Medulla oblongata (tissue), 1 donor: Measurements from ENCODE around the gene CLIP4.
A peak's percentile ranks its signal among the peaks of the same experiment; 100 is the strongest.

Source experiments
- DNase-seq: peaks from one replicate; pipeline ENCODE4 v3.0.0-alpha.2; 2015; ENCODE audit errors: extremely low spot score

Gene CLIP4

DNA sequence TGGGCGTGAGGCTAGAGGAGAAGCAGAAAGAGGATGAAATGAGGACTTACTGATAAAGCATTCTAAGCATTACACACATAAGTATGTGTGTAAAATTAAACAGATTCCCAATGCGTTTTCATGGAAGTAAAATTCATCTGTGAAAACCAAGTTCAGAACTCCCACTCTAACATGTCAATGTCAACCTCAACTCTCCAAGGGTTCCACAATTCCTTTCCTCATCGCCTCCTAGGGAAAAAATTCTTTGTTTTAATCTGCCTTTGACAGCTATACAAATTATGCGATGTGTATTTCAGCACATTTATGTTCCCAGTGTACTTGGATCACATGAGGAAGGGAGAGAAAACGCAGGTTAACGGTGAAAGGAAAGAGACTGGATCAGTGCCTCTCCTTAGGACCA, 76.6 kb downstream of the CLIP4 start:
- no peak for DNase-seq

DNA sequence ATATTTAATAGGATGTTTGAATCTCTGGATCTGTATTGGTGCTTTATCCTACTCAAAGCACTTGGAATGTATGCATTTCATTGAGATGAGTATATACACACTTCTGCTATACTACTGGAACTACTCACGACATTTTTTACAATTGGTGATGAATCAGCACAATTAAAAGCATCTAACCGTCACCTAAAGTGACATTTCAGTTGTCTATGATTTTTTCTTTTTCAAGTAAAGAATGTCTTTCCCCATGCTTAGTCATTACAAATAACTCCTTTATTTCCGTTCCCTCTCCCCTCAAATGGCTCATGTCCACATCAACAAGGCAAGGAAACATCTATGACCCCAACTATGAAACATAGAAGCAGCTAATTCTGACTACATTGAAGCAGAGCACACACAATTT, 77.3 kb downstream of the CLIP4 start:
- DNase-seq: no peak

DNA sequence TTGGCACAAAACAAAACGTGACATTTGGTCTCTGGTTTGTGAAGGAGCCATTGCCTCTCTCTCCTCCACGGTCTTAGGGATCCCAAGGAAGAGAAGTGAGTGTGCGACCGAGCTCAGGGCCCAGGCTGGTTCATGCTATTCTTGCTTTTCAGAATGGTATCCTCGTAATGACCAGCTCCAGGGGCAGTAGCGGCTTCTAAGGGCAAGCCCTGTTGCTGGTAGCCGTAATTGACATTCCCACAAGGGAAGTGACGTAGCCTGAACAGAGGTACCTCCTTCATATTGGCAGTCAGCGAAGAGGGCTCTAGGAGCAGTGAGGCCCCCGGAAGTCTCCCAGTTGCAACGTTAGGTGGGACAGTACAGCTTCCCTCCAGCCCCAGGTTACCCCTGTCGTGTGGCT, 77.9 kb downstream of the CLIP4 start:
- no peak for DNase-seq

DNA sequence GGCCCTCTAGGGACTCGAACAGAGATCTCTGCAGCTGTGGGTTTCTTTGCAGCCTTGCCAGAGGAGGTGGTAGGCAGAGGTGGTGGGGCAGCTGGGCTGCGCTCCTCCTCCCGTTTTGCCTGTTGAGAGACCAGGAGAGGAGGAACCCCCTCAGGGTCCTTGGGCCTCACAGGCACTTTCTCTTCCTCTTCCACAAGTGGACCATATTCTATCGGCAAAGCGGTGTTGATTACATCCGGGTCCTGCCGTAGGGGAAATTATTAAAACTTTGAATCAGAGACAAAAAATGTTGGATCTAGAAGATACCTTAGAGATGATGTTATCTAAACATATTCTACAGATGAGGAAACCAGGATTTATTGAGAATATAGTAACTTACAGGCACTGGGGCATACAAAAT, 78.5 kb downstream of the CLIP4 start:
- DNase-seq: no peak

DNA sequence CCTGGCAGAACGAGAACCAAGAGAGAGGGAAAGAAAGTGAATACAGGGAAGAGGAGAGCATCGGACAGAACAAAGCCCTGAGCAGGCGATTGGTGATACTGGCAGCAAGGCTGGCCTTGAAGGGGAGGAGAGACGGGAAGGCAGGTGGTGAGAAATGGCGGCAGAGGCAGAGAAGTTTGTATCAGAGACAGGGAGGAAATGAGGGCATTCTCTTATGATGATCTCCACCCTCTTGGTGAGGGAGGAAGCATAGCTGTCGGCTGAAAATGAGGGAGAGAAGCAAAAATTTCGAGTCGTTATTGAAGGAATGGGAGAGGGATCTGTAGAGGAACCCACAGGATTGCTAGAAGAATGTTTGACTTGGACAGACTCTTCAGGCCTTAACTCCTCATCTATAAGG, 80.6 kb downstream of the CLIP4 start:
- no peak for DNase-seq

DNA sequence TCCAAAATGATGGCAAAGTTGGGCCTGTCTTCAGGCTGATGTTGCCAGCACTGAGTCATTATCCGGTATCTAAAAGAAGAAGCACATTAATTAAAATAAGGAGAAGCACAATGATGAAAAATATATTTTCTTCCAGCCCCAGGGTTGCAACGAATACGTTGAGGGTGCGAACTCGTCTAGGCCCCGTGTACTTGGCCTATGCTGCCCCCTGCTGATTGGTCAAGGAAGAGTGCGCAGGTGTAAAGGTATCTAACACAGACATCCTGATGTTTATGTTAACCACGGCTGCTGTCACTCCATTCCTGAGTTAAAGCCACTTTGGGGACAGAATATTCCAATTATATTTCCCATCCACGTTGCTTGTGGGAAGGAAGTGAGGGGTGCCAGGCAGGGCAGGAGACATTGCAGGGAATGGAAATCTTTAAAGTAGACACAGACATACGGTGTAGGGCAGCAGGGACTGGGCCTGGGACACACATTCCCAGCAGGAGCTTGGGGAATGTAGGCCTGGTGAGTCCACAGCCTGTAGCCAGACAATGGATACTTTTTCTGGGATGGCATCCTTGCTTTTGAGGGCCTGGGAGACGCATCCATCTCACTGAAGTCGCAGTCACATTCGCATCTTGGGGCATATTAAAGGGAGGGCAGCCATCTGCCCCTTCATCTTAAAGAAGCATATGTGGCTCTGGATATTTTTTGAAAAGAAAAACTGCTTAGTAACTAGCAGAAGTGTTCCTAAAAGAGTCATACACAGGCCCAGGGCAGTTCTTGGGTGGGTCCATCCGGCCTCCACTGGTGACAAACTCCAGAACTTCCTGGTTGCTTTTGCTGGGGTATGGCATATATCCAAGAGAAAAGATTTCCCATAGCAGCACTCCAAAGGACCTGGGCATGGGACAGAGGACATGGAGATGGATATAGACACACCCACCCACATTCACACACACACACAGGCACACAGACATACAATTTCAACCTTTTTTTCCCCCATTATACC, 81.9 kb downstream of the CLIP4 start:
- peak; percentile 81 for DNase-seq

DNA sequence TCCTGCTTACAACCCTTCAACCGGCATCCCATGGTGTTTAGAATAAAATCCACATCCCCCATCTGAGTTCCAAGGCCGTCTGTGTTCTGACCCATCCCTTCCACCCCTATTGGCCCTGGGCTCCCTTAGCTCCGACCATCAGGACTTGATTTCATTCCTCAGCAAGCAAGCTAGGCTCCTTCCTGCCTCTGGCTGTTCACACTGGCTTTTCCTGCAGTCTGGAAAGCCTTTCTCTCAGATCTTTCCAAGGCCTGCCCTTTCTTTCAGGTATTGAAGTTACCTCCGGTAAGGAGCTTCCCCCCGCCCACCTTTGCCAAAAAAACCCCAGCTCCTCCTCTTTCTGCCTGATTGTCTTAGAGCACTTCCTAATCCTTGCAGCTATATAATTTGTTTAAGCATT, 86.8 kb downstream of the CLIP4 start:
- no peak for DNase-seq

DNA sequence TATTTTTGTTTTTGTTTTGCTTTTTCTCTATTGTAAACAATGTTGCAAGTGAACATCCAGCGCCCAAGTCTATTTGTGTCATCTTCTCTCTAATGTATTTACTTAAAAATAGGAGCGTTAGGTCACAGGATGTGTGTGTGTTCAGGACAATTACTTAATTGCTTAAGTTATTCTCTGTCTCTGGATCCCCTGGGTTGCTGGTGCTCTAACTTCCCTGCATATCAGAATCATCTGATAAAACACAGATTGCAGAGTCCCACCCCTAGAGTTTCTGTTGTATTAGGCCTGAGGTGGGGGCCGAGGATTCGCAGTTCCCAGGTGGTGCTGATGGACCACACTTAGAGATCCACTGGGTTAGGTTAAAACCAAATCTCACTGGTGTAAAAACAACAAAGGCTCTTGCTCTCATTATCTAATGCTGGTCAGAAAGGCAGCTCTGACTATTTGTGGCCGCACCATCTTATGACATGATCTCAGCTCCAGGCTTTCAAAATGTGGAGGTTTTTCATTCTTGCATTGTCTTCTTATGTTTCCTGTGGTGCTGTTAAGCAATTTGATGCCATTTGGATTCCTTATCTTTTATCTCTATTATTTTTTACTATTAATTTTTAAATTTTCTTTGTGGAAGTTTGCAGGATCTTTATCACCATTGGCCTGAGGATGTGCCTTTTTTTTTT, 87.7 kb downstream of the CLIP4 start:
- DNase-seq: no peak

DNA sequence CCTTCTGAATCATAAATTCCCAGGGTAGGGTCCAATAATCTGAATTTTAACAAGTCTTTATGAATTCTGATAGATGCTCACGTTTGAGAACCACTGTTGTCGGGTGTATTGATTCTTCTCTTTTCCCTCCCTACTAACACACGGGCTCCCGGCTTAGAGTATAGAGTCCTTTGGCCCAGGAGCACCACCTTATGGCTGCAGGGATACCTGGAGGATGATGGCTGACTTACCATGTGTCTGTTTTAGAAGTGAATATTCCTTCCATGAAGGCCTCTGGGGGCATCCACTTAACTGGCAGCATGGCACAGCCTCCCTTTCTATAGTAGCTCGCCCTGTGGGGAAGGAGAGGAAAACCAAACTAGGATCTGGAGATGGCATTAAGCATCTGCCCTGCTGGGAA, 91.7 kb downstream of the CLIP4 start:
- DNase-seq: no peak

DNA sequence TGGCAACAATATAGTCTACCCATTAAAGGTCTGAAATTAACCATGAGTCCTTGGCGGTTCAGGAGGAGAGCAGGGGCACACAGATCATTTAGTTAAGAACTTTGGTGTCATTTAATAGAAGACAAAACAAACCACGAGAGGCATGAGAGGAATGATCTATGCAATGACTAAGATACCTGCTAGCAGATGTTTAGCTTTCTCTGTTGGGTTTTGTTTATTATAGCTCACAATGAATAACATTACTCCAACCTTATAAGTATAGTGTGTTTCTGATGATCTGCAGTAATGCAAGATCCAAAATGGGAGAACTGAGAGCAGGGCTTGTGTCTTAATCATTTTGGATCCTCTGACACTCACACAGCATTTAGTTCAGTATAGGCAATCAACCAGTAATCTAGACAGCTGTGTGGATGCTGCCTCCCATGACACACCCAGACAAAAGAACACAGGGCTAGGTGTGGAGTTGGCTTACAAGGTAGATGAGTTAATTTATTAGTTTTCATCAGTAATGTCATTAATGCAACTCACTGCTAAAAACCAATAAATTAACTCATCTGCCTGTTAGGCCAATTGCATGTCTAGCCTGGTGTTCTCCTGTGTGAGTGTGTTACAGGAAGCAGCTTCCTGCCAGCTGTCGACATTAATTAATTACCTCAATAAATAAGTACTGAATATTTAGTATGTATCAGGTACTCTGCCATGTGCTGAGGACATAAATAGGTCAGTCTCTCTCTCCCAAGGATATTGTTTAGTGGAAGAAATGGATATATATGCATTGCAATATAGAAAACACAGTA, 92.3 kb downstream of the CLIP4 start:
- DNase-seq: no peak

DNA sequence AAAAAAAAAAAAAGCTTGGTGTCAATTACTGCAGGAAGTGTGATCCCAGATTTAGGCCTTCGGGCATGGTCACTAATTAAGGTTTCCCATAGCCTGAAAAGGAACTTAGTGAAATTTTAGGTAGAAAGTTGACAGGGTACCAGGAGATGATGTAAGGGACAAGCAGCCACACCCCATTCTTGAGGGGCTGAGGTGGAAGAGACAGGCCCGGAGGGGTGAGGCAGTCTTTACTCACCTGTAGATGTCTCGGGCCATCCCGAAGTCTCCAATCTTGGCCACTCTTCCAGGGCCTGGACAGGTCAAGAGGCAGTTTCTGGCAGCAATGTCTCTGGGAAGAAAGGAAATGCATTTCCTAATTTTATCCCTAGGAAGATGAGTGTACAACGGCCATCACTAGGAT, 94.3 kb downstream of the CLIP4 start:
- no peak for DNase-seq

DNA sequence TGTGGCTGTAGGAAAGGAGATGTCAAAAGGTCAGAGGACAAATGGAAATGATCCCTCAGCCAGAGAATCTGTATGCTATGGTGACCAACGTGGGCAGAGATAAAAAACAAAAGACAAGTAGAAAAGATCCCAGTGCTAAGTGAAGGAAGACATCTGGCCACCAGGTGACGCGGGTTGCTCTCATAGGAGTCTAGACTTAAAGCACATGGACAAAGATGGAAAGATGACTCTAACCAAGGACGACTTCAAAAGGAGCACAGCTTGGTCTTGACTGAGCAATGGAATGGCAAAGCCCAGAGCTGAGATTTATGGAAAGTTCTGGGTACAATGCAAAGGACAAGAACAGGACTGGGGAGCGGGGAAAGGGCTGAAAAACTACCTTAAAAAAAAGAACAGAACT, 96.8 kb downstream of the CLIP4 start:
- no peak for DNase-seq

DNA sequence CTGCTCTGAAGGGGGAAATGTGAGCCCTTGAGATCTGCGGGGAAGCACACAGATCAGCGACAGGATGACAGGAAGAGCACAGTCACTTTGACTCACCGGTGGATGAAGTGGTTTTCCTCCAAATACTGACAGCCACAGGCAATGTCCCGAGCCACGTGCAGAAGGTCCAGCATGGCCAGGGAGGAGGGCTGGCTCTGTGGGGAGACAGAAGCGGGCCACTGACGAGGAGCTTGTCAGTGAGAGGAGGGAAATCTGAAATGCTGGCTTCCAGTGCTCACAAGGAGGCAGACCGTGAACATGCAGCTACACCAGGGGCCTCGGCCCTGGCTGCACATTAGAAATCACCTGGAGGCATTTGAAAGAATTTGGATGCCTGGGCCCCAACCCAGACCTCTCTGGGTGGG, 98.7 kb downstream of the CLIP4 start:
- DNase-seq: no peak

DNA sequence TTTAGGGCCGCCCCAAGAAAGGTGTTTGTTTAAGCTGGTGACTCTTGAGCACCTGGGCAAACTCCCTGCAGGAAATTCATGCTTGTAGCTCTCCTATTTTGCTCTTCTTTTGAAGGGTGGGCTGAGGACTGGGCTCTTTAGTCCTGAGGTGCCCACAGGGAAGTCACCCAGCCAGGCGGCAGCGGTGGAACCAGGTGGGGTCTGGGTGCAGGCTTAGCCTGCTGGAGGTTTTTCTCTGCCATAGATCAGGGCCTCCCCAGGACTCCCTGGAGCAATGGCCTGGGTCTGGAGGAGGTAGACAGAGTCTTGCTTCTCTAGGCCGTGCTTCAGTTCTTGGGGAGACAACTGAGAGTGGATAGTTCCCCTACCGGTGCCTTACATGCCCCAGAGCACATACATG, 99.9 kb downstream of the CLIP4 start:
- DNase-seq: no peak

DNA sequence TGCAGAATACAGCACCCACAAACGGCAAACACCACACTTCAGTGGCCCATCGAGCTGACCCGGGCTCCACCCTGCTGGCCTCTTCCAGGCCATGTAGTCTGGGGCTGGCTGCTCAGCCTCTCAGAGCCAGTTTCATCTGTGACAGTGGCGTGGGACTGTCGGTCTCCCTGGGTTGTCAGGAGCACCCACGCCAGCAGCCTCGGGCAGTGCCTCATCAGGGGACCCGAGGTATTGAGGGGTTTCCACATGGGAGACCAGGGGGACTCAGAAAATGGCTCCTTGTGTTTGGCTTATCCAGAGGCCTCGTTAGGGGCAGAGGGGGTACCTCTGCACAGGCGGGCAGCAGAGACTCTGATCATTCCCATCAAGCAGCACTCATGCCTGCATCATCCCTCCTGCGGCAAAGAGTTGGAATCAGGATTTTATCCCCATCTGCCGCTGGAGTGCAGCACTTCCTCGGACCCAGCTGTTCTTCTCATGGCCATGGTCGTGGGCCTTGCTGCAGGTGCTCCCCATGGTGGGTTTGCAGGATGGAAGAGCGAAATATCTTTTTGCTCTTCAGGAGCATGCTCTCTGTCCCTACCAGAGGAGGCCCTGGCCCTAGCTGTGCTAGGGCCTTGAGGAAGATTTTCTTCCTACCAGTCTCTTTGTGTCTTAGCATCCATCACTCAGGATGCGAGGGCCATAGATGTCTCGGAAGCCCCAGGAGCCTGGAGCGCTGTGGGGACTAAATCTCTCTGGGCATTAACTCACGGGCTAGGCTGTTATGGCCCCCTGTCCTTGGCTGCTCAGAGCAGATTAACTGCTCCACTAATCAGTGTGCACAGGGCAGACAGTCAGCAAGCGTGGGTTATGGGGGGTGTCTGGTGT, 100.8 kb downstream of the CLIP4 start:
- DNase-seq: no peak

DNA sequence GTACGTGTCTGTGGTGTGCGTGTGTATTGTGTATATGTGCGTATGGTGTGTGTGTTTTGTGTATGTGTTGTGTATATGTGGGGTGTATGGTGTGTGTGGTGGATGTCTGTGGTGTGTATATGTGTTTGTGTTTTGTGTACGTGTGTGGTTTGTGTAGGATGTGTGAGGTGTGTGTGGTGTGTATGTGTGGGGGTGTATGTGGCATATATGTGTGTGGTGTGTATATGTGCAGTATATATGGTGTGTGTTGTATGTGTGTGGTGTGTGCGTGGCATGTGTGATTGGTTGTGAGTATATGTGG, 101.3 kb downstream of the CLIP4 start:
- no peak for DNase-seq

DNA sequence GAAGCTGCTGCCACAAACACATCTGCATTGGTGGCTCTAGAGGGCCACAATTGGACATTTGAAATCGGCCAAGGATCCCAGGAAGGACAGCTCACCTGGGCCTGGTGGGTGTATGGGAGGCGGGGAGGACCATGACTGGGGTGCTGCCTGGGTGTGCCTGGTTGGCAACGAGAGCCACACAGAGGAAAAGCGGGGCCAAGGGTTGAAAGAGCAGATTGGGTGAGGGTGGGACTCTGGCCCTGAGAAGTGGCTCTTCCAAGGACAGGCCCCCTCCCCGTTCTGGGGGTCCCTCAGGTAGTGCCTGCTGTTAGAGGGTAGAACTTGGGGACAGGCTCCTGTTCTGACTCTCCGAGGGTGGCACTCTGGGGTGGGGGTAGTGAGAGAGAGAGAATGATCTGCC, 102.9 kb downstream of the CLIP4 start:
- DNase-seq: no peak

DNA sequence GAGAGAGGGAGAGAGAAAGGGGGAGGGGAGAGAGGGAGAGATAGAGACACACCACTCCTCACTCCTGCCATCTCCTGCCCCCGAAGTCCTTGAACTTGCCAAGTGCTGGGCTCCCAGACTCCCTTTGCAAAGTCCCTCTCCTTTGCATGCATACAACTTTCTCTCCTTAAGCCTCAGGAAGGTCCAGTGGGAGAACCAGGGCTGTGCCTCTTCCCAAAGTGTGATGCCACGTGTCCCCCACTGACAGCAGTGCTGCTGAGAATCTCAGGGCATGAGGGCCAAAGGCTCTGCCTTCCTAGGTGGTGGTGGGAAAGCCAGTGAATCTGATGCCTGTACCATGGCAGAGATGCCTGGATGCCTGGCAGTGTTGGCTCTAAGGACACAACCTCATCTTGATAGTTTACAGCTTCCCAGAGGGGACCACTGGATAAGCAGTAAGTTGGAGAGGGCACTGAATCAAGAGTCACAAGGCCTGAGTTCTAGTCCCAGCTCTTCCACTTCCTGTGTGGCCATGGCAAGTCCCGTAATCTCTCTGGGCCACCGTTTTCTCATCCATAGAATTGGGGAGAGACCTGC, 103.4 kb downstream of the CLIP4 start:
- DNase-seq: no peak

DNA sequence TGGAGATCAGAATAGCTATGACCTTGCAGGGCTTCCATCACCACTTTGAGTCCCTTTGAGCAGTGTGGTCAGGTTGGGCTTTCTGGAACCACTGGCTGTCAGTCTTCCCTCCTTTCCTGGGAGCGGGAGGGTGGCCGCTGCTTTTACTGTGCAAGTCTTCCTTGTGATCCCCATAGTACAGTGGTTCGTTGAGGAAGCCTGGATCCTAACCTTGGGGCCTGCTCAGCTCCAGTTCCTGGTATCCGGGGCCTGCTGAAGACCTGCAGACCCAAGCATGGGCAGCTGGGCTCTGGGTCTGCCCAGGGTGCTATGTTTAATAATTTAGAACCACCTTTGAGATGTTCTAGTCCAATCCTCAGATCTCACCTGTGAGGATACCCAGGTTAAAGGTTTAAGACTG, 104.2 kb downstream of the CLIP4 start:
- no peak for DNase-seq

DNA sequence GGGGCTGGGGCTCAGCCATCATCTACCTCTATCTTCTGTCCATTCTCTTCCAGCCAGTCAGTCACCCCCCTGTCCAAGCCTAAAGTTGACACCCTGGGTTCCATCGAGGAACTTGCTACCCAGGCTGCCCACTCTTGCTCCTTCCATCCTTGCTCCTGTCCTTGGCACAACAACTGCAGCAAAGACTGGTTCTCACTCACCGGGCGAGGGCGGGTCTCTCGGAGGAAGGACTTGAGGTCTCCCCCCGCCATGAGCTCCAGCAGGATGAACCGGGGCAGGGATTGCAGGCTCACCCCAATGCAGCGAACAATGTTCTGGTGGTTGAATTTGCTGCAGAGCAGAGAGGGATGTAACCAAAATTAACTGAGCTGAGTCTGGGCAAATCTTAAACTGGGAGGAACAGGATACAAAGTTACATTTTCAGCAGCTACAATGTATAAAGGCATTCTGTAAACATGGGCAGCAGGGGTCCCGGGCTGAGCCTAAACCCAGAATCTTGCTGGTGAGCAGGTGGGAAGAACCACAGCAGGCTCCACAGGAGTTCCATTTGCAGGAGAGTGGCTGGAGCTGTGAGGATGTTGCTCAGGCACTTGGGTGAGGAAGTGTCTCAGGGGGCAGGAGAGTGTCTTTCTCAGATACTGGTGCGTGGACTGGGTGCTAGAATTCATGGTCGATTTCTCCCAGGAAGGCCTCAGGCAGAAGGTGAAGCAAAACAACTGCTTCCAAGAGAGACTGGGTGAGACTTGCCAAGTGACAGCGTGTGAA, 105.5 kb downstream of the CLIP4 start:
- DNase-seq: no peak
